Astrocyte (in vitro differentiated cells and primary cell): Measurements from ENCODE around the gene ASCL2. TPM values are rescaled to one million over a fixed set of nuclear protein-coding genes. Genes with fewer than 3 reads are reported as not detected.

Experiments
- DNase-seq: peaks from one replicate; pipeline ENCODE4 v3.0.0-alpha.2; 2010; ENCODE audit warnings: low read depth
- FAIRE-seq: peaks from 2 replicates; lab custom pipeline; 2011; peaks lifted over from hg19 to GRCh38; lab: Jason Lieb, UNC
- H2AFZ ChIP-seq: 2 replicates; pipeline ENCODE4 v1.6.0; 2012; ENCODE audit warnings: low read depth, low read length, inconsistent platforms
- H3K27ac ChIP-seq: 2 replicates; pipeline ENCODE4 v1.5.1; 2011; ENCODE audit warnings: low read depth, low read length, inconsistent platforms
- H3K27me3 ChIP-seq: 2 replicates; pipeline ENCODE4 v1.6.0; 2011; ENCODE audit warnings: low read length, inconsistent platforms; ENCODE audit not compliant: insufficient read depth
- H3K36me3 ChIP-seq: 2 replicates; pipeline ENCODE4 v1.5.1; 2011; ENCODE audit warnings: low read length, inconsistent platforms; ENCODE audit not compliant: insufficient read depth
- H3K4me1 ChIP-seq: 2 replicates; pipeline ENCODE4 v1.5.1; 2011; ENCODE audit warnings: low read length, inconsistent platforms; ENCODE audit not compliant: insufficient read depth
- H3K4me2 ChIP-seq: 2 replicates; pipeline ENCODE4 v1.6.0; 2012; ENCODE audit warnings: low read length, inconsistent platforms
- H3K4me3 ChIP-seq: 2 replicates; pipeline ENCODE4 v1.5.1; 2011; ENCODE audit warnings: low read depth, mild to moderate bottlenecking, low read length, inconsistent platforms; ENCODE audit not compliant: insufficient read depth
- H3K79me2 ChIP-seq: 2 replicates; pipeline ENCODE4 v1.6.0; 2012; ENCODE audit warnings: mild to moderate bottlenecking, low read length, inconsistent platforms; ENCODE audit not compliant: insufficient read depth
- H3K9ac ChIP-seq: 2 replicates; pipeline ENCODE4 v1.6.0; 2012; ENCODE audit warnings: mild to moderate bottlenecking, low read length, inconsistent platforms
- H3K9me3 ChIP-seq: 2 replicates; pipeline ENCODE4 v1.5.1; 2012; ENCODE audit warnings: low read depth, mild to moderate bottlenecking, low read length, inconsistent platforms; ENCODE audit not compliant: insufficient read depth
- H4K20me1 ChIP-seq: 2 replicates; pipeline ENCODE4 v1.6.0; 2012; ENCODE audit warnings: low read length, inconsistent platforms; ENCODE audit not compliant: insufficient read depth
- H3K27ac Mint-ChIP-seq: one replicate; pipeline ENCODE4 v1.8.0; 2021; ENCODE audit warnings: mild to moderate bottlenecking, mixed read lengths; ENCODE audit not compliant: unreplicated experiment
- H3K27me3 Mint-ChIP-seq: one replicate; pipeline ENCODE4 v1.8.0; 2021; ENCODE audit warnings: low read depth, mixed read lengths; ENCODE audit not compliant: unreplicated experiment
- H3K36me3 Mint-ChIP-seq: one replicate; pipeline ENCODE4 v1.8.0; 2021; ENCODE audit warnings: low read depth, mixed read lengths; ENCODE audit not compliant: unreplicated experiment
- H3K4me1 Mint-ChIP-seq: one replicate; pipeline ENCODE4 v1.8.0; 2021; ENCODE audit warnings: low read depth, mixed read lengths; ENCODE audit not compliant: unreplicated experiment
- H3K4me3 Mint-ChIP-seq: one replicate; pipeline ENCODE4 v1.8.0; 2021; ENCODE audit warnings: mild to moderate bottlenecking, moderate library complexity, mixed read lengths; ENCODE audit not compliant: unreplicated experiment
- H3K9me3 Mint-ChIP-seq: one replicate; pipeline ENCODE4 v1.8.0; 2021; ENCODE audit warnings: mild to moderate bottlenecking, mixed read lengths; ENCODE audit not compliant: unreplicated experiment
- CTCF ChIP-seq: IDR thresholded peaks from 2 replicates; pipeline ENCODE4 v1.5.1; 2011; ENCODE audit warnings: low read depth, mild to moderate bottlenecking, inconsistent platforms, low read length, moderate library complexity; ENCODE audit not compliant: insufficient read depth
- EZH2 ChIP-seq: IDR thresholded peaks from 2 replicates; pipeline ENCODE4 v1.6.1; 2012; ENCODE audit warnings: mild to moderate bottlenecking, low read length, inconsistent platforms; ENCODE audit not compliant: insufficient read depth
- total RNA-seq: library from RNA; stranded (reverse); gene quantifications from 2 replicates; pipeline ENCODE4 v1.2.1, GENCODE V29; 2021

The ASCL2 gene
- total RNA-seq, 1 donor from 2014 or later = not detected

GRCh38 chr11:2308713-2309112, 38.3 kb upstream of the ASCL2 start:
- FAIRE-seq = no peak

GRCh38 chr11:2307501-2308331, 37.3 kb upstream of the ASCL2 start:
- H3K36me3 Mint-ChIP-seq = no peaks in the 10 kb centered on the region
- H4K20me1 ChIP-seq = no peaks in the 10 kb centered on the region
- no peak overlapping the region for H3K4me2 ChIP-seq
- H2AFZ ChIP-seq = no peak overlapping the region
- no peak for FAIRE-seq
- H3K79me2 ChIP-seq = no peaks in the 10 kb centered on the region
- H3K9me3 Mint-ChIP-seq = no peaks in the 10 kb centered on the region
- no peak overlapping the region for H3K4me3 ChIP-seq
- peaks cover 19% of the 10 kb centered on the region for H3K4me1 ChIP-seq
- no peak overlapping the region for H3K27ac ChIP-seq
- H3K4me1 Mint-ChIP-seq = peaks cover 6% of the 10 kb centered on the region
- H3K4me3 Mint-ChIP-seq = no peak overlapping the region
- H3K27ac Mint-ChIP-seq = no peak overlapping the region
- no peaks in the 10 kb centered on the region for H3K36me3 ChIP-seq
- no peak for DNase-seq
- TF ChIP-seq EZH2 = no peak
- TF ChIP-seq CTCF = no peak
- no peak overlapping the region for H3K9ac ChIP-seq
- H3K27me3 Mint-ChIP-seq = peaks cover 2% of the 10 kb centered on the region
- no peaks in the 10 kb centered on the region for H3K9me3 ChIP-seq
- no peaks in the 10 kb centered on the region for H3K27me3 ChIP-seq

More at GRCh38 chr11:2308713-2309112, 38.3 kb upstream of the ASCL2 start:
- Mint-ChIP-seq H3K36me3 (no peaks in the 10 kb centered on the region), H3K4me3 (no peak overlapping the region), H3K27me3 (peaks cover 2% of the 10 kb centered on the region), H3K9me3 (no peaks in the 10 kb centered on the region), H3K27ac (no peak overlapping the region), H3K4me1 (peaks cover 6% of the 10 kb centered on the region)
- Histone ChIP-seq H3K27ac (no peak overlapping the region), H3K9me3 (no peaks in the 10 kb centered on the region), H2AFZ (no peak overlapping the region), H3K36me3 (no peaks in the 10 kb centered on the region), H3K4me3 (no peak overlapping the region), H3K27me3 (no peaks in the 10 kb centered on the region), H3K4me1 (peaks cover 19% of the 10 kb centered on the region), H3K9ac (no peak overlapping the region), H4K20me1 (no peaks in the 10 kb centered on the region), H3K79me2 (no peaks in the 10 kb centered on the region), H3K4me2 (no peak overlapping the region)
- DNase-seq = no peak
- no peak for TF ChIP-seq CTCF

- DNase-seq (peak; percentile 33), FAIRE-seq (no peak)
- H3K27ac Mint-ChIP-seq = no peak overlapping the region
- H3K27ac ChIP-seq = no peak overlapping the region
- no peak overlapping the region for H3K4me3 Mint-ChIP-seq
- no peaks in the 10 kb centered on the region for H3K36me3 Mint-ChIP-seq
- H3K9me3 ChIP-seq = no peaks in the 10 kb centered on the region
- H3K36me3 ChIP-seq = no peaks in the 10 kb centered on the region
- no peaks in the 10 kb centered on the region for H3K9me3 Mint-ChIP-seq
- TF ChIP-seq EZH2 (no peak), CTCF (no peak)
- H3K27me3 Mint-ChIP-seq = peaks cover 2% of the 10 kb centered on the region
- no peaks in the 10 kb centered on the region for H4K20me1 ChIP-seq
- no peaks in the 10 kb centered on the region for H3K79me2 ChIP-seq
- peak overlapping the region; percentile 34 for H2AFZ ChIP-seq
- H3K27me3 ChIP-seq = no peaks in the 10 kb centered on the region
- peaks cover 12% of the 10 kb centered on the region for H3K4me1 ChIP-seq
- peaks cover 6% of the 10 kb centered on the region for H3K4me1 Mint-ChIP-seq
- no peak overlapping the region for H3K4me2 ChIP-seq
- H3K9ac ChIP-seq = no peak overlapping the region
- no peak overlapping the region for H3K4me3 ChIP-seq
Measured at GRCh38 chr11:2306877-2307500, 36.6 kb upstream of the ASCL2 start.
